ENCODE results near the gene TEX12. TPM values are rescaled to one million over a fixed set of nuclear protein-coding genes. Genes with fewer than 3 reads are reported as not detected.

The TEX12 gene
- total RNA-seq, 2 donors from 2014 or later: 0.42 TPM; not detected in 1

GRCh38 chr11:112128483-112129121 is 38.6 kb upstream of the TEX12 start:
- Histone ChIP-seq H3K4me1 (peaks cover 9% of the 10 kb centered on the region), H3K9ac (ENCODE audit: low read depth in 2 of 2, low read length in 2 of 2) (no peak overlapping the region)

DNA sequence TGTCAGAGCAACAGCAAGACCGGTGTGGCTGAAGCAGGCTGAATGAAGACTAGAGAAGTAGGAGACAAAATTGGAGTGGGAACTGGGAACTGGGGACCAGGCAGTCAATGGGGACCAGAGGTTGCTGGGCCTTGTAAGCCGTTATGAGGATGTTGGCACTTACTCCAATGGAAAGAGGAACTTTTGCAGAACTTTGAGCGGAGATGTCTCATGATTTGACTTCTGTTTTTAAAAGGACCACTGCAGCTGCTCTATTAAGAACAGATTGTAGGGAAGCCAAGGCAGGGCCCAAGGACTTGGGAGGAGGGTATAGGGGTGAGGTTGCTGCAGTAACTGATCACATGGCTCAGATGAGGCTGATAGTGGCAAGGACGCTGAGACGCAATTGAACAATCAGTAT is 37.5 kb upstream of the TEX12 start:
- H3K27ac ChIP-seq: peak overlapping the region; percentile 79
- no peak overlapping the region for H3K4me3 ChIP-seq
- peak overlapping the region in 1 of 2 donors; percentile 43 for H3K9ac ChIP-seq (ENCODE audit: low read depth in 2 of 2, low read length in 2 of 2)
- no peaks in the 10 kb centered on the region for H3K9me3 ChIP-seq
- H3K36me3 ChIP-seq: no peaks in the 10 kb centered on the region
- peaks cover 9% of the 10 kb centered on the region for H3K4me1 ChIP-seq
- DNase-seq: no peak
- intact Hi-C loops (cut with DNase I): no loop called here
- TF ChIP-seq, protein P1, sequence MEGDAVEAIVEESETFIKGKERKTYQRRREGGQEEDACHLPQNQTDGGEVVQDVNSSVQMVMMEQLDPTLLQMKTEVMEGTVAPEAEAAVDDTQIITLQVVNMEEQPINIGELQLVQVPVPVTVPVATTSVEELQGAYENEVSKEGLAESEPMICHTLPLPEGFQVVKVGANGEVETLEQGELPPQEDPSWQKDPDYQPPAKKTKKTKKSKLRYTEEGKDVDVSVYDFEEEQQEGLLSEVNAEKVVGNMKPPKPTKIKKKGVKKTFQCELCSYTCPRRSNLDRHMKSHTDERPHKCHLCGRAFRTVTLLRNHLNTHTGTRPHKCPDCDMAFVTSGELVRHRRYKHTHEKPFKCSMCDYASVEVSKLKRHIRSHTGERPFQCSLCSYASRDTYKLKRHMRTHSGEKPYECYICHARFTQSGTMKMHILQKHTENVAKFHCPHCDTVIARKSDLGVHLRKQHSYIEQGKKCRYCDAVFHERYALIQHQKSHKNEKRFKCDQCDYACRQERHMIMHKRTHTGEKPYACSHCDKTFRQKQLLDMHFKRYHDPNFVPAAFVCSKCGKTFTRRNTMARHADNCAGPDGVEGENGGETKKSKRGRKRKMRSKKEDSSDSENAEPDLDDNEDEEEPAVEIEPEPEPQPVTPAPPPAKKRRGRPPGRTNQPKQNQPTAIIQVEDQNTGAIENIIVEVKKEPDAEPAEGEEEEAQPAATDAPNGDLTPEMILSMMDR (IDR thresholded peaks at IDR 0.05): no peak
- H3K27me3 ChIP-seq: no peaks in the 10 kb centered on the region

More at GRCh38 chr11:112128483-112129121, 38.6 kb upstream of the TEX12 start:
- Histone ChIP-seq H3K9me3 (no peaks in the 10 kb centered on the region), H3K36me3 (no peaks in the 10 kb centered on the region), H3K27ac (peak overlapping the region; percentile 79), H3K4me3 (no peak overlapping the region), H3K27me3 (no peaks in the 10 kb centered on the region)
- DNase-seq: peak; percentile 87
- TF ChIP-seq, protein P1 (IDR thresholded peaks at IDR 0.05): no peak
- intact Hi-C loops (cut with DNase I): no loop called here

GRCh38 chr11:112132737-112133136 is 34.4 kb upstream of the TEX12 start:
- peak overlapping the region; percentile 91 for H3K27ac ChIP-seq
- DNase-seq: no peak
- H3K4me1 ChIP-seq: peaks cover 9% of the 10 kb centered on the region
- peak overlapping the region in 1 of 2 donors; percentile 58 for H3K9ac ChIP-seq (ENCODE audit: low read depth in 2 of 2, low read length in 2 of 2)
- no peaks in the 10 kb centered on the region for H3K9me3 ChIP-seq
- H3K36me3 ChIP-seq: no peaks in the 10 kb centered on the region
- TF ChIP-seq, protein P1 (IDR thresholded peaks at IDR 0.05): no peak
- no peaks in the 10 kb centered on the region for H3K27me3 ChIP-seq
- H3K4me3 ChIP-seq: no peak overlapping the region
- intact Hi-C loops (cut with DNase I): no loop called here

- DNase-seq: peak; percentile 48
- H3K4me3 ChIP-seq: no peak overlapping the region
- peak overlapping the region; percentile 50 for H3K27ac ChIP-seq
- no peaks in the 10 kb centered on the region for H3K36me3 ChIP-seq
- intact Hi-C loops (cut with DNase I): no loop called here
- no peaks in the 10 kb centered on the region for H3K9me3 ChIP-seq
- TF ChIP-seq, protein P1 (IDR thresholded peaks at IDR 0.05): no peak
- peak overlapping the region in 1 of 2 donors; percentile 63 for H3K9ac ChIP-seq (ENCODE audit: low read depth in 2 of 2, low read length in 2 of 2)
- H3K4me1 ChIP-seq: peaks cover 9% of the 10 kb centered on the region
- no peaks in the 10 kb centered on the region for H3K27me3 ChIP-seq
Measured at GRCh38 chr11:112134473-112134872, 32.7 kb upstream of the TEX12 start.

GRCh38 chr11:112143597-112143996 is 23.6 kb upstream of the TEX12 start:
- intact Hi-C loops (cut with DNase I): no loop called here
- H3K4me1 ChIP-seq: no peaks in the 10 kb centered on the region
- H3K27me3 ChIP-seq: no peaks in the 10 kb centered on the region
- no peaks in the 10 kb centered on the region for H3K36me3 ChIP-seq
- TF ChIP-seq, protein P1 (IDR thresholded peaks at IDR 0.05): no peak
- H3K9ac ChIP-seq (ENCODE audit: low read depth in 2 of 2, low read length in 2 of 2): no peak overlapping the region
- no peaks in the 10 kb centered on the region for H3K9me3 ChIP-seq
- DNase-seq: no peak
- H3K27ac ChIP-seq: no peak overlapping the region
- no peak overlapping the region for H3K4me3 ChIP-seq

Measured in colonic mucosa (tissue), 4 donors.